ENCODE measurements around the gene DTX3.
"Not testable (repeated sequence)": the region's sequence is repeated elsewhere in the genome, so short reads cannot be mapped to it uniquely, and the experiment has no call there.

The DTX3 gene

GRCh38 chr12:57568838-57569237, 35.8 kb upstream of the DTX3 start:
- Histone ChIP-seq H3K9me2 (replicated peaks; ENCODE audit: control insufficient read depth, low read length) (no peaks in the 10 kb centered on the region), H3K27ac (ENCODE audit: low read depth, low read length) (no peak overlapping the region), H3K36me3 (ENCODE audit: control insufficient read depth, low read length) (no peaks in the 10 kb centered on the region), H4K20me1 (ENCODE audit: control insufficient read depth, insufficient read depth, low read depth, low read length) (no peaks in the 10 kb centered on the region), H3F3A (ENCODE audit: control insufficient read depth, insufficient read depth) (no peaks in the 10 kb centered on the region), H3K4me3 (ENCODE audit: low read length) (no peak overlapping the region), H3K4me1 (ENCODE audit: control insufficient read depth, low read length) (no peaks in the 10 kb centered on the region), H3K27me3 (ENCODE audit: control insufficient read depth, low read length) (peaks cover 12% of the 10 kb centered on the region), H3K79me2 (ENCODE audit: control insufficient read depth, low read length) (no peaks in the 10 kb centered on the region), H3K9me3 (ENCODE audit: control insufficient read depth, insufficient read depth, low read length) (no peaks in the 10 kb centered on the region), H3K4me2 (ENCODE audit: low read length) (no peak overlapping the region)
- TF ChIP-seq CTCF (IDR thresholded peaks at IDR 0.05; ENCODE audit: low read depth, low read length, poor library complexity, severe bottlenecking) (no peak), EZH2phosphoT487 (IDR thresholded peaks at IDR 0.05; ENCODE audit: borderline replicate concordance, low read length) (no peak)

GRCh38 chr12:57569858-57570257, 34.8 kb upstream of the DTX3 start:
- H3K36me3 ChIP-seq (ENCODE audit: control insufficient read depth, low read length): no peaks in the 10 kb centered on the region
- no peaks in the 10 kb centered on the region for H3K9me3 ChIP-seq (ENCODE audit: control insufficient read depth, insufficient read depth, low read length)
- no peaks in the 10 kb centered on the region for H4K20me1 ChIP-seq (ENCODE audit: control insufficient read depth, insufficient read depth, low read depth, low read length)
- H3F3A ChIP-seq (ENCODE audit: control insufficient read depth, insufficient read depth): no peaks in the 10 kb centered on the region
- H3K4me2 ChIP-seq (ENCODE audit: low read length): no peak overlapping the region
- TF ChIP-seq EZH2phosphoT487 (IDR thresholded peaks at IDR 0.05; ENCODE audit: borderline replicate concordance, low read length): no peak
- TF ChIP-seq CTCF (IDR thresholded peaks at IDR 0.05; ENCODE audit: low read depth, low read length, poor library complexity, severe bottlenecking): no peak
- H3K79me2 ChIP-seq (ENCODE audit: control insufficient read depth, low read length): no peaks in the 10 kb centered on the region
- H3K27ac ChIP-seq (ENCODE audit: low read depth, low read length): no peak overlapping the region
- H3K27me3 ChIP-seq (ENCODE audit: control insufficient read depth, low read length): peaks cover 2% of the 10 kb centered on the region; the same call in 1 of the 2 replicates
- H3K4me1 ChIP-seq (ENCODE audit: control insufficient read depth, low read length): no peaks in the 10 kb centered on the region
- no peaks in the 10 kb centered on the region for H3K9me2 ChIP-seq (replicated peaks; ENCODE audit: control insufficient read depth, low read length)
- H3K4me3 ChIP-seq (ENCODE audit: low read length): no peak overlapping the region

GRCh38 chr12:57570438-57570837, 34.2 kb upstream of the DTX3 start:
- not testable (repeated sequence) for H3K27ac ChIP-seq (ENCODE audit: low read depth, low read length); H3K79me2 ChIP-seq (ENCODE audit: control insufficient read depth, low read length); H3K36me3 ChIP-seq (ENCODE audit: control insufficient read depth, low read length); H3K9me2 ChIP-seq (replicated peaks; ENCODE audit: control insufficient read depth, low read length); H3K4me1 ChIP-seq (ENCODE audit: control insufficient read depth, low read length); H3K4me2 ChIP-seq (ENCODE audit: low read length); H3K27me3 ChIP-seq (ENCODE audit: control insufficient read depth, low read length); H4K20me1 ChIP-seq (ENCODE audit: control insufficient read depth, insufficient read depth, low read depth, low read length); H3K9me3 ChIP-seq (ENCODE audit: control insufficient read depth, insufficient read depth, low read length); H3K4me3 ChIP-seq (ENCODE audit: low read length); H3F3A ChIP-seq (ENCODE audit: control insufficient read depth, insufficient read depth)

GRCh38 chr12:57571926-57572762, 32.5 kb upstream of the DTX3 start:
- no peaks in the 10 kb centered on the region for H3K36me3 ChIP-seq (ENCODE audit: control insufficient read depth, low read length)
- H3K4me2 ChIP-seq (ENCODE audit: low read length): no peak overlapping the region
- H4K20me1 ChIP-seq (ENCODE audit: control insufficient read depth, insufficient read depth, low read depth, low read length): no peaks in the 10 kb centered on the region
- H3K9me2 ChIP-seq (replicated peaks; ENCODE audit: control insufficient read depth, low read length): no peaks in the 10 kb centered on the region
- no peaks in the 10 kb centered on the region for H3F3A ChIP-seq (ENCODE audit: control insufficient read depth, insufficient read depth)
- no peak overlapping the region for H3K4me3 ChIP-seq (ENCODE audit: low read length)
- H3K27me3 ChIP-seq (ENCODE audit: control insufficient read depth, low read length): peaks cover 16% of the 10 kb centered on the region
- TF ChIP-seq CTCF (IDR thresholded peaks at IDR 0.05; ENCODE audit: low read depth, low read length, poor library complexity, severe bottlenecking) (no peak), EZH2phosphoT487 (IDR thresholded peaks at IDR 0.05; ENCODE audit: borderline replicate concordance, low read length) (no peak)
- no peaks in the 10 kb centered on the region for H3K9me3 ChIP-seq (ENCODE audit: control insufficient read depth, insufficient read depth, low read length)
- H3K4me1 ChIP-seq (ENCODE audit: control insufficient read depth, low read length): no peaks in the 10 kb centered on the region
- no peaks in the 10 kb centered on the region for H3K79me2 ChIP-seq (ENCODE audit: control insufficient read depth, low read length)
- no peak overlapping the region for H3K27ac ChIP-seq (ENCODE audit: low read depth, low read length)
